ENCODE measurements around the gene ZNF483.
"Not testable (repeated sequence)": the region's sequence is repeated elsewhere in the genome, so short reads cannot be mapped to it uniquely, and the experiment has no call there.

Gene ZNF483

DNA sequence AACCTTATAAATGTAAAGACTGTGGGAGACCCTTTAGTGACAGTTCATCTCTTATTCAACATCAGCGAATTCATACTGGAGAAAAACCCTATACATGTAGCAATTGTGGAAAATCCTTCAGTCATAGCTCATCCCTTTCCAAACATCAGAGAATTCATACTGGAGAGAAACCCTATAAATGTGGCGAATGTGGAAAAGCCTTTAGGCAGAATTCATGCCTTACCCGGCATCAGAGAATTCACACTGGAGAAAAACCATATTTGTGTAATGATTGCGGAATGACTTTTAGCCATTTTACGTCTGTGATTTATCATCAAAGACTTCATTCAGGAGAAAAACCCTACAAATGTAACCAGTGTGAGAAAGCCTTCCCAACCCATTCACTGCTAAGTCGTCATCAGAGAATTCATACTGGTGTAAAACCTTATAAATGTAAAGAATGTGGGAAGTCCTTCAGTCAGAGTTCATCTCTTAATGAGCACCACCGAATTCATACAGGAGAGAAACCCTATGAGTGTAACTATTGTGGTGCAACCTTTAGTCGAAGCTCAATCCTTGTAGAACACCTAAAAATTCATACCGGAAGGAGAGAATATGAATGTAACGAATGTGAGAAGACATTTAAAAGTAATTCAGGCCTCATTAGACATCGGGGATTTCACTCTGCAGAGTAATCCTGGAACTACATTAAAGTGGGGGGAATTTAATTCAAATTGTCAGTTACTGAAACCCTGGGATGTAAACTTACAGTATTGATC, 17.7 kb downstream of the ZNF483 start:
- Histone ChIP-seq H3K9me3 (ENCODE audit: control insufficient read depth, low read length) (peaks cover 68% of the 10 kb centered on the region), H3K27ac (ENCODE audit: low read depth, low read length, severe bottlenecking) (no peak overlapping the region), H3K36me3 (ENCODE audit: control insufficient read depth, insufficient read depth, low read length) (peaks cover 37% of the 10 kb centered on the region)

DNA sequence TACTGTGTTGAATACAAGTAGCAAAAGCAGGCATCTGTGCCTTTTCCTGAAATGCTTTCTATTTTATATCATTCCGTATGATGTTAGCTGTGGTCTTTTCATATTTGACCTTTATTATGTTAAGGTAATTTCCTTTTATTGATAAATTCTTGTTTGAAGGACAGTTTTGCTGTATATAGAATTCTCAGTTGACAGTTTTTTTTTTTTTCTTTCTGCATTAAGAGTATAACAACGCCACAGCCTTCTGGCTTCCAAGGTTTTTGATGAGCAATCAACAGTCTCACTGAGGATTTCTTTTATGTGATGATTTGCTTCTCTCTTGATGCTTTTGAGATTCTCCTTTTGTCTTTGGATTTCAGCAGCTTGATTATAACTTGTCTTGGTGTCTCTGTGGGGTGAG, 23.6 kb downstream of the ZNF483 start:
- H3K4me1 ChIP-seq (ENCODE audit: control insufficient read depth, insufficient read depth, low read length, poor library complexity, severe bottlenecking), result no peaks in the 10 kb centered on the region
- H3K9me3 ChIP-seq (ENCODE audit: control insufficient read depth, low read length), result peaks cover 50% of the 10 kb centered on the region
- WGBS, 2 experiments (ENCODE audit: insufficient coverage in 2 of 2), result no CpG with 5 or more reads among the region's 2 CpGs
- peaks cover 5% of the 10 kb centered on the region for H3K36me3 ChIP-seq (ENCODE audit: control insufficient read depth, insufficient read depth, low read length)
- H3K27ac ChIP-seq (ENCODE audit: low read depth, low read length, severe bottlenecking), result no peak overlapping the region
- no peak overlapping the region for H3K4me3 ChIP-seq (ENCODE audit: extremely low read depth, insufficient read depth, low read length, poor library complexity, severe bottlenecking)

More for the DNA sequence above, 17.7 kb downstream of the ZNF483 start:
- WGBS, 2 experiments (ENCODE audit: insufficient coverage in 2 of 2), result 92 to 95% methylated on average over 5 to 8 of the region's 11 CpGs
- no peaks in the 10 kb centered on the region for H3K4me1 ChIP-seq (ENCODE audit: control insufficient read depth, insufficient read depth, low read length, poor library complexity, severe bottlenecking)
- H3K4me3 ChIP-seq (ENCODE audit: extremely low read depth, insufficient read depth, low read length, poor library complexity, severe bottlenecking), result no peak overlapping the region

DNA sequence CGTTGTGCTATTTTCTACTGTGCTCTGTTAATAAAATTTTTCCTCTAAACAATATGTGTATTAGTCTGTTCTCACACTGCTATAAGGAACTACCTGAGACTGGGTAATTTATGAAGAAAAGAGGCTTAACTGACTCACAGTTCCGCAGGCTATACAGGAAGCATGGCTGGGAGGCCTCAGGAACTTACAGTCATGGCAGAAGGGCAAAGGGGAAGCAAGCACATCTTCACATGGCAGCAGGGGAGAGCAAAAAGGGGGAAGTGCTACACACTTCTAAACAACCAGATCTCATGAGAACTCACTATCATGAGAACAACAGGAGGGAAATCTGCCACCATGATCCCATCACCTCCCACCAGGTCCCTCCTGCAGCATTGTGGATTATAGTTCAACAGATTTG, 30.4 kb downstream of the ZNF483 start:
- 92 to 100% methylated on average over 1 of the region's 2 CpGs for WGBS, 2 experiments (ENCODE audit: insufficient coverage in 2 of 2)
- H3K4me1 ChIP-seq (ENCODE audit: control insufficient read depth, insufficient read depth, low read length, poor library complexity, severe bottlenecking); H3K36me3 ChIP-seq (ENCODE audit: control insufficient read depth, insufficient read depth, low read length); H3K27ac ChIP-seq (ENCODE audit: low read depth, low read length, severe bottlenecking); H3K4me3 ChIP-seq (ENCODE audit: extremely low read depth, insufficient read depth, low read length, poor library complexity, severe bottlenecking): not testable (repeated sequence)
- peaks cover 14% of the 10 kb centered on the region for H3K9me3 ChIP-seq (ENCODE audit: control insufficient read depth, low read length)

DNA sequence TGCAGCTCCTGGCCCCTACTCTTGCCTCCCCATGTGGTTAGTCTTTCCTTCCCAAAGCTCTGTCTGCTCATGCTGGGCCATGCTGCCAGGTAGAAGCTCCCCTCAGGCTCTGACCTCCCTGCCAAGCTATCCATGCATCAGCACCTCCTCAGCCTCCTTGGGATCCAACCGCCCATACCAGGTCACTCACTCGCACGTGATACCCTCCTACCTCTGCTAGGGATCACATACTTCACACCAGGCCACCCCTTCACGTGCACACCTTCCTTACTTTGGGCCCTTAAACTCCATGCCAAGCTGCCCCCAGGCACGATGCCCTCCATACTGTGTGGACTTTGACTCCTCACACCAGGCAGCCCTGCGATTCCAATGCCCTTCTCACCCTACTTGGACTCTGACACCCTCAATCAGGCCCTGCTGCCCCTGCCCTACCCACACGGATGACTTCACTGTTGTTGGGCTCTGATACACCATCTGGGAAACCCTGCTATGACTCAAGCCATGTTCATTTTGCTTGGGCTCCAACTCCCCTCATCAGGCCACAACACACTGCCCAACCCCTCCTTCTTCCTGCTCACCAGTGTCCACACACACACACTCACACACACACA, 34.1 kb downstream of the ZNF483 start:
- 90 to 91% methylated on average over 7 of the region's 7 CpGs for WGBS, 2 experiments (ENCODE audit: insufficient coverage in 2 of 2)
- H3K9me3 ChIP-seq (ENCODE audit: control insufficient read depth, low read length), result peaks cover 14% of the 10 kb centered on the region

DNA sequence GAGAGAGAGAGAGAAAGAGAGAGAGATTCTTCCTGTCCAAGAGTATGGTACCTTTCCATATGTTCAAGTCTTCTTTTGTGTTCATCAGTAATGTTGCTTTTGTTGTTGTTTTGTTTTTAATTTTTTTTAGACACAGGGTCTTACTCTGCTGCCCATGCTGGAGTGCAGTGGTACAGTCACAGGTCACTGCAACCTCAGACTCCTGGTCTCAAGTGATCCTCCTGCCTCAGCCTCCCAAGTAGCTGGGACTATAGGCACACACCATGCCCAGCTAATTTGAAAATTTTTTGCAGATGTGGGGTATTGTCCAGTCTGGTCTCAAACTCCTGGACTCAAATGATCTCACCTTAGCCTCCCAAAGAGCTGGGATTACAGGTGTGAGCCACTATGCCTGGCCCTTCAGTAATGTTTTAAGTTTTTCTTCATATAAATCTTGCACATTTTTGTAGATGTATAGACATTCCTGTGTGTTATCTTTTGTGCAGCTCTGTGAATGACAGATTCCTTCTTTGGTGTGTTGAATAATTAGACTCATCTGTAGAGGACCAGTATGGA, 36.3 kb downstream of the ZNF483 start:
- H3K4me3 ChIP-seq (ENCODE audit: extremely low read depth, insufficient read depth, low read length, poor library complexity, severe bottlenecking), result no peak overlapping the region
- peaks cover 14% of the 10 kb centered on the region for H3K36me3 ChIP-seq (ENCODE audit: control insufficient read depth, insufficient read depth, low read length)
- no peak overlapping the region for H3K27ac ChIP-seq (ENCODE audit: low read depth, low read length, severe bottlenecking)
- H3K4me1 ChIP-seq (ENCODE audit: control insufficient read depth, insufficient read depth, low read length, poor library complexity, severe bottlenecking), result no peaks in the 10 kb centered on the region
- H3K9me3 ChIP-seq (ENCODE audit: control insufficient read depth, low read length), result peaks cover 6% of the 10 kb centered on the region

More for the DNA sequence above, 34.1 kb downstream of the ZNF483 start:
- peaks cover 3% of the 10 kb centered on the region for H3K36me3 ChIP-seq (ENCODE audit: control insufficient read depth, insufficient read depth, low read length)
- H3K4me1 ChIP-seq (ENCODE audit: control insufficient read depth, insufficient read depth, low read length, poor library complexity, severe bottlenecking), result no peaks in the 10 kb centered on the region
- H3K4me3 ChIP-seq (ENCODE audit: extremely low read depth, insufficient read depth, low read length, poor library complexity, severe bottlenecking), result no peak overlapping the region
- H3K27ac ChIP-seq (ENCODE audit: low read depth, low read length, severe bottlenecking), result no peak overlapping the region

DNA sequence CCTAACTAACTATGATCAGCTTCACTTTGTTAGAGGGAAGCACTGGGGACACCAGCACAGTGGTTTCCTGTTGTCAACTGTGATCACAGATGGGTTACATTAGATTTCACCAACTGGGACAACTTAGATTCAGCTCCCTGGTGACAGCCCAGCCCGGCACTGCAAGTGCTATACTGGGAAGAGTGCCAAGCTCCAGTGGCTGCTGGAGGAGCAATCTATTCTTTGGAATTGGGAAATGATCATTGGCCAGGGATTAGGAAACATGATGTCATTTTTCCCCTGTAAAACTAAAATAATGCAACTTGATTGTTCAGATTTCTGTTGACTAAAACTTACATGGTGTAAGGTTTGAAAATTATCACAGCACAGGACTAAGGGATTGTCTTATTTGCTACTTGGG, 41.3 kb downstream of the ZNF483 start:
- WGBS, 2 experiments (ENCODE audit: insufficient coverage in 2 of 2), result 83 to 100% methylated on average over 1 of the region's 1 CpG
- Histone ChIP-seq H3K9me3 (ENCODE audit: control insufficient read depth, low read length) (peaks cover 8% of the 10 kb centered on the region), H3K27ac (ENCODE audit: low read depth, low read length, severe bottlenecking) (no peak overlapping the region), H3K4me1 (ENCODE audit: control insufficient read depth, insufficient read depth, low read length, poor library complexity, severe bottlenecking) (no peaks in the 10 kb centered on the region), H3K36me3 (ENCODE audit: control insufficient read depth, insufficient read depth, low read length) (peaks cover 46% of the 10 kb centered on the region), H3K4me3 (ENCODE audit: extremely low read depth, insufficient read depth, low read length, poor library complexity, severe bottlenecking) (no peak overlapping the region)

DNA sequence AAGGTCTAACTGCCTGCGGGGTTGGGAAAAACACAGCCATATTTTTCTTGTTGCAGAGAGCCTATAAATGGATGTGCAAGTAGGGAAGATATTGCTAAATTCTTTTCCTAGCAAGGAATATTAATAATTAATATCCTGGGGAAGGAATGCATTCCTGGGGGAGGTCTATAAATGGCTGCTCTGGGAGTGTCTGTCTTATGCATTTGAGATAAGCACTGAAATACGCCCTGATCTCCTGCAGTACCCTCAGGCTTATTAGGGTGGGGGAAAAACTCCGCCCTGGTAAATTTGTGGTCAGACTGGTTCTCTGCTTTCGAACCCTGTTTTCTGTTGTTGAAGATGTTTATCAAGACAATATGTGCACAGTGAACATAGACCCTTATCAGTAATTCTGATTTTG, 43.1 kb downstream of the ZNF483 start:
- not testable (repeated sequence) for H3K9me3 ChIP-seq (ENCODE audit: control insufficient read depth, low read length); H3K4me1 ChIP-seq (ENCODE audit: control insufficient read depth, insufficient read depth, low read length, poor library complexity, severe bottlenecking); H3K4me3 ChIP-seq (ENCODE audit: extremely low read depth, insufficient read depth, low read length, poor library complexity, severe bottlenecking); H3K27ac ChIP-seq (ENCODE audit: low read depth, low read length, severe bottlenecking)
- 83 to 92% methylated on average over 2 to 3 of the region's 4 CpGs for WGBS, 2 experiments (ENCODE audit: insufficient coverage in 2 of 2)
- peaks cover 57% of the 10 kb centered on the region for H3K36me3 ChIP-seq (ENCODE audit: control insufficient read depth, insufficient read depth, low read length)

DNA sequence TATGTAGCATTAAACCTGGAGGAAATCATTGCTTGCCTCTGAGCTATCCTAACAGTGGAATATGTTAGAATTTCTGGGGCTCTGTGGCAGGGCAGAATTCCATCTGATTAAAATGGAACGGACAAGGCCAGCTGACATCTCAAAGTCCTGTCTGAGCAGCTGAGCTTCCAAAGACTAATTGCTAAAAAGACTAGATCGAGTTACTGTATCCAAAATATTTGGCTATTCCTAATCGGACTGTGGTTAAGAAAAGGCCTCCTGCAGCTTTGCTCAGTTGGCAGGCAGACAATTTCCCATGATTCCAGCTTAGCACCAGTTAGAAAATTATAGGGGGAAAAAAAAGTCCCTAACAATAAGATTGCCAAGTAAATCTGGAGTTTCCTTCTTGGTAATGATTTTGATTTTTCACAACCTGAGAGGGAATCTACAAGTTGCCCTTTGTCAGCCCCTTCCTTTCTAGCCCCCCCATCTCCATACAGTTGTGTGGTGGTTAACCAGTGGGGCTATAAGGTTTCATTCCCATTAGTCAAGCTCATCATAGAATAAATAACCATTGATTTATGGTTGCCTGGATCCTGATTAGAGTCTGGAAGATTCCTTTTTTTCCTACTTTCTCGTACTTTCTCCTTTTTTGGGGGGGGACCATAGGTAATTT, 48.1 kb downstream of the ZNF483 start:
- WGBS, 2 experiments (ENCODE audit: insufficient coverage in 2 of 2), result 93 to 96% methylated on average over 3 of the region's 4 CpGs

DNA sequence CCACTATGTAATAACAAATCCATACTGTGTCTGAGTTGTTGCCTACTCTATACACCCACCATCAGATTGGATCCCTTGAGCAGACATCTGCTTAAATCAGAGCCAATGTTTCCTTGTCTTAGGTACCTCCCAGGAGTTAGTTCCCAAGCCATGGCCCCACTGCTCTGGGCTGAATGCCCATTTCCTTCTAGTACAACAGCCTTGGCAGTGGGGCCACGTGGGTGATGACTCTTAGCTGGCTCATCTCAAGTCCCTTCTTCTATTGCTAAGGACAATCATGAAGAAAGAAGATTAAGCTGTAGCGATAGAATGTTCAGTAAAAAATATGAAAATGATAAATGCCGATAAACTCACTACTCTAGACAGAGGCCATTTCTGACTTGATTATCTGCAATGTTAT, 57.9 kb downstream of the ZNF483 start:
- H3K4me1 ChIP-seq (ENCODE audit: control insufficient read depth, insufficient read depth, low read length, poor library complexity, severe bottlenecking), result no peaks in the 10 kb centered on the region
- H3K9me3 ChIP-seq (ENCODE audit: control insufficient read depth, low read length), result no peaks in the 10 kb centered on the region
- peaks cover 15% of the 10 kb centered on the region for H3K36me3 ChIP-seq (ENCODE audit: control insufficient read depth, insufficient read depth, low read length)
- no peak overlapping the region for H3K27ac ChIP-seq (ENCODE audit: low read depth, low read length, severe bottlenecking)
- 60% methylated on average over 1 of the region's 3 CpGs; no CpG with 5 or more reads in 1 of the 2 experiments for WGBS, 2 experiments (ENCODE audit: insufficient coverage in 2 of 2)
- H3K4me3 ChIP-seq (ENCODE audit: extremely low read depth, insufficient read depth, low read length, poor library complexity, severe bottlenecking), result no peak overlapping the region

More for the DNA sequence above, 48.1 kb downstream of the ZNF483 start:
- Histone ChIP-seq H3K4me1 (ENCODE audit: control insufficient read depth, insufficient read depth, low read length, poor library complexity, severe bottlenecking) (no peaks in the 10 kb centered on the region), H3K4me3 (ENCODE audit: extremely low read depth, insufficient read depth, low read length, poor library complexity, severe bottlenecking) (no peak overlapping the region), H3K36me3 (ENCODE audit: control insufficient read depth, insufficient read depth, low read length) (peaks cover 58% of the 10 kb centered on the region), H3K27ac (ENCODE audit: low read depth, low read length, severe bottlenecking) (no peak overlapping the region), H3K9me3 (ENCODE audit: control insufficient read depth, low read length) (peaks cover 8% of the 10 kb centered on the region)

DNA sequence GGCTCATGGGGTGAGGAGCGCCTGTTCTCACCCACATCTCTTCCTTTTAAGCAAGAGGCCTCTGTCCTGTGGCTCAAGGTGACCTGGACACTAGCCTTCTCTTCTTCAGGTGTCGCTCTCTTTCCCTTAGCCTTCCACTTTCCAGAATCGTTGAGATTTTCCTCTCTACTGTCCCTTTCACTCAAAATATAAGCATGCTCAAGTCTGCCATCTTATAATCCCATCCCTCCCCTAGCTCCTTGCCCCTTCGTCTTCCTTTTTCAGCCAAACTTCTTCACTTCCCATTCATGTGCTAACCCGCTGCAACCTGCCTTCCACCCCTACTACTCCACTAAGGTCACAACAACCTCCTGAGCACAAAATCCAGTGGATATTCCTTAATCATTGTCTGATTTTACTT, 61.4 kb downstream of the ZNF483 start:
- Histone ChIP-seq H3K9me3 (ENCODE audit: control insufficient read depth, low read length) (no peaks in the 10 kb centered on the region), H3K36me3 (ENCODE audit: control insufficient read depth, insufficient read depth, low read length) (peaks cover 10% of the 10 kb centered on the region), H3K4me1 (ENCODE audit: control insufficient read depth, insufficient read depth, low read length, poor library complexity, severe bottlenecking) (no peaks in the 10 kb centered on the region), H3K27ac (ENCODE audit: low read depth, low read length, severe bottlenecking) (no peak overlapping the region), H3K4me3 (ENCODE audit: extremely low read depth, insufficient read depth, low read length, poor library complexity, severe bottlenecking) (no peak overlapping the region)
- WGBS, 2 experiments (ENCODE audit: insufficient coverage in 2 of 2), result 91% methylated on average over 4 to 5 of the region's 5 CpGs

Data from mesodermal cell (in vitro differentiated cells).